Uterus (tissue), 2 donors: ENCODE measurements around the gene CYP26B1.

ENCODE experiments used
- POLR2A ChIP-seq, 2 donors: fragments of 450-650 bp; IDR thresholded peaks; one replicate each; pipeline ENCODE4 v1.6.1; 2016; ENCODE audit warnings: antibody characterized with exemption in 2 of 2, mild to moderate bottlenecking in 1 of 2, moderate library complexity in 1 of 2
- TF ChIP-seq, protein P1 (sequence below), 4 experiments: fragments of 200-600 bp in 2 of 4; fragments of 450-650 bp in 2 of 4; sonication (generic) in 2 of 4; IDR thresholded peaks; one replicate each; pipeline ENCODE4 v1.5.1; 2016 to 2019; ENCODE audit warnings: antibody characterized with exemption in 4 of 4, mild to moderate bottlenecking in 2 of 4, moderate library complexity in 1 of 4

DNA sequence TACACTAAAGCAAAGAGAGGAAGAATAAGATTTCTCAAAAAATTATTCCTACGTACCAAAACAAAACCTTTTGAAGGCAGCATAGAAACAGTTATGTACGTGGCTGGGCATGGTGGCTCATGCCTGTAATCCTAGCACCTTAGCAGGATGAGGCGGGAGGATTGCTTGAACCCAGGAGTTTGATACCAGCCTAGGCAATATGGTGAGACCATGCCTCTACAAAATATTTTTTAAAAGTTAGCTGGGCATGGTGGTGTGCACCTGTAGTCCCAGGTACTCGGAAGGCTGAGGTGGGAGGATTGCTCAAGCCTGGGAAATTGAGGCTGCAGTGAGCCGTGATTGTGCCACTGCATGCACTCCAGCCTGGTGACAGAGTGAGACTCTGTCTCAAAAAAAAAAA, 14.9 kb upstream of the CYP26B1 start:
- TF ChIP-seq, protein P1, sequence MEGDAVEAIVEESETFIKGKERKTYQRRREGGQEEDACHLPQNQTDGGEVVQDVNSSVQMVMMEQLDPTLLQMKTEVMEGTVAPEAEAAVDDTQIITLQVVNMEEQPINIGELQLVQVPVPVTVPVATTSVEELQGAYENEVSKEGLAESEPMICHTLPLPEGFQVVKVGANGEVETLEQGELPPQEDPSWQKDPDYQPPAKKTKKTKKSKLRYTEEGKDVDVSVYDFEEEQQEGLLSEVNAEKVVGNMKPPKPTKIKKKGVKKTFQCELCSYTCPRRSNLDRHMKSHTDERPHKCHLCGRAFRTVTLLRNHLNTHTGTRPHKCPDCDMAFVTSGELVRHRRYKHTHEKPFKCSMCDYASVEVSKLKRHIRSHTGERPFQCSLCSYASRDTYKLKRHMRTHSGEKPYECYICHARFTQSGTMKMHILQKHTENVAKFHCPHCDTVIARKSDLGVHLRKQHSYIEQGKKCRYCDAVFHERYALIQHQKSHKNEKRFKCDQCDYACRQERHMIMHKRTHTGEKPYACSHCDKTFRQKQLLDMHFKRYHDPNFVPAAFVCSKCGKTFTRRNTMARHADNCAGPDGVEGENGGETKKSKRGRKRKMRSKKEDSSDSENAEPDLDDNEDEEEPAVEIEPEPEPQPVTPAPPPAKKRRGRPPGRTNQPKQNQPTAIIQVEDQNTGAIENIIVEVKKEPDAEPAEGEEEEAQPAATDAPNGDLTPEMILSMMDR (IDR thresholded peaks at IDR 0.05): no peak
- no peak for TF ChIP-seq POLR2A (IDR thresholded peaks at IDR 0.05)
